Eye (tissue), 1 donor: ENCODE data around the gene CELSR1.

Source experiments
- DNase-seq: peaks from one replicate; pipeline ENCODE4 v3.0.0-alpha.2; 2015

The CELSR1 gene

GRCh38 chr22:46392137-46392844, 145.1 kb downstream of the CELSR1 start:
- DNase-seq, result no peak

DNA sequence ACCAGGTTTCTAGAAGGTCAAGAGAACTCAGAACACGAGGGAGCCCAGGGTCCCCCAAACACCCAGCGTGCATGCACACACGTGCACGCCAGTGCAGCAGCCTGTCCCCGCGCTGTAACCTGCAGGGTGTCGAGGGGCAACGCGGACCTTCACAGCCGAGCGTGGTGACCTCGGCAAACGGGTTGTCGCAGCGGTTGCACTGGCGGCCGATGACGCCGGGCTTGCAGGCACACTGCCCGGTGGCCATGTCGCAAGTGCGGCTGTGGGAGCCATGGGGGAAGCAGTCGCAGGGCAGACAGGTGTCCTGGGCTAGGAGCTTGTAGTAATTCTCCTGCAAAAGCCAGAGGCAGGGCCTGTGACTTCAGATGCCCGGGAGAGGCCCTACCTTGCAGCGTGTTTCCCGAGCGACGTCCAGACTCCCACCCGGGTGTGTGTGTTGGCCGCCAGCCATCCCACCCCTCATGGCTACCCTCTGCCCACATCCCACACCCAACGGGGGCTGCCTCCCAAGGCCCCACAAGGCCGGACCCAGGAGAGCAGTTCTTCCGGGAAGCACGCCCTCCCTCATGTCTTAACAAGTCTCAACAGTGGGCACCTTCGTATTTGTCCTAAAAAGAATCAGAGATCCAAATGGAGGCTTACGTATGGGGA, 145.8 kb downstream of the CELSR1 start:
- DNase-seq, result no peak

- peak; percentile 72 for DNase-seq
These were observed 146.6 kb downstream of the CELSR1 start for GRCh38 chr22:46390652-46391301.

DNA sequence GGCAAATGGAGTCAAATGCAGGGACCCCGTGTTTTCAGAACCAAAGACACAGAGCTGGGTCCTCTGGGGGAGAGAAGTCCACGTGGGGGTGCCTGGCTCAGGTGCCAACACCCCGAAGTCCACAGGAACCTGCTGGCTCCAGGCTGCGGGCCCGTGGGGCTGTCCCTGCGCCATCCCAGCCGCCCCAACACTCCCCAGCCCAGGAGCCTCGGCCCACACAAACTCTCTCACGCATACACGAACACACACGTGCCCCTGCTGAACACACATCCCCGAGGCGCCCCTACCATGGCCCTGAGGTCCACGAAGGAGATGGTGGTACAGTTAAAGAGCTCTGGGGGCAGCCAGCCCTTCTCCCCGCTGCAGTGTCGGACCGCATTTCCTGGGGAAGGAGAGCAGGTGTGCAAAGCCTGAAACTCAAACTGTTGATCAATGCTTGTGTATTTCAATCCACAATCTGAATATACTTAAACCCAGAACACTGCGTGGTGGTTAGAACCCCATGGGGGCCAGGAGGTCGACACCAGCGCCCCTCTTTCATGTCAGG, 147.2 kb downstream of the CELSR1 start:
- no peak for DNase-seq

DNA sequence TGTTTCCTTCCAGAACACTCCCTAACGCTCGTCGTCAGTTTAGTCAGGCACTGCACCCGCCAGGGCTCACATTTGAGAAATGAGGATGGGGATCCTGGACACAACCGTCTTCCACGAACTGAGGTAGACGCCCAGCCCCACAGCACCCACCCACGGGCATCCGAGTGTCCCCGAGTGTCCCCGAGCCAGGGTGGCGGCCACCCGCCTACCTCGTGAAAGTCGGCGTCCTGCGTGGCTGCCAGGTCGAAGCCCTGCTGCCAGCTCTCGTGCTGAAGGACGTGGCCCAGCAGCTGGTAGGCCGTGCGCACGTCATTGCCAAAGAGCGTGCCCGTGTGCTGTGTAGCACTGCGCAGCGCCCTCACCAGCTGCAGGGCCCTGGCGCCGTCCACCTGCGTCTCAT, 148.3 kb downstream of the CELSR1 start:
- DNase-seq, result no peak

DNA sequence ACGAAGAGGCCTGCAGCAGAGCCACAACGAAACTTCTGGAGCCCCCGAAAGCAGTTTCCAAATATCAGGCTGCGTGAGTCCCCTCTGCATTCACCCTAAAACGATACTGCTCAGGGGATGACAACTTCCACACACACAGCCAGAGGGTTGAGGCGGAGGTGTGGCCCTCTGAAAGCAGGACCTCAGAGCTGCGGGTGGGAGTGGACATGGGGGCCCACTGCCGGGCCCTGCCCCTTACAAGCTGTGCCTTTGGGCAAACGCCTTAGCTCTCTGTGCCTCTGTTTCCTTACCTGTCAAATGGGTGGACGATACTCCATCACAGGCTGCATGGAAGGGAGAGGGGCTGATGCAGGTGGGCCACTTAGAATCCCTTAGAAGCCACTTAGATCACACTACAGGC, 148.8 kb downstream of the CELSR1 start:
- DNase-seq, result no peak

DNA sequence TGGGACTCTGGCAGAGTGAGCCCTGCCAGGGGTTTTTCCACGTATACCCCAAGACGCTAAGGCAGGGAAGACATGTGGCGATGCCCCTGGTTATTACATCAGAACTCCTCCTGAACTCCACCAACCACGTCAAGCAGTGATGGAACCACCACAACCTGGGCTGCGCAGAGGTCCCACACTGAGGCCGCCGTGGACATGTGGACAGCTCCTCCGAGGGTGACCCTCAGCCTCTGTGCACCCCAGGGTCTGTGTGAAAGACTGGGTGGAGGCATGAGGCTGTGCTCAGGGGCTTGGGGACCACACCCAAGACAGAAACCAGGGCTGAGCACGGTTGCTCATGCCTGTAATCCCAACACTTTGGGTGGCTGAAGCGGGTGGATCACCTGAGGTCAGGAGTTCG, 149.7 kb downstream of the CELSR1 start:
- no peak for DNase-seq

DNA sequence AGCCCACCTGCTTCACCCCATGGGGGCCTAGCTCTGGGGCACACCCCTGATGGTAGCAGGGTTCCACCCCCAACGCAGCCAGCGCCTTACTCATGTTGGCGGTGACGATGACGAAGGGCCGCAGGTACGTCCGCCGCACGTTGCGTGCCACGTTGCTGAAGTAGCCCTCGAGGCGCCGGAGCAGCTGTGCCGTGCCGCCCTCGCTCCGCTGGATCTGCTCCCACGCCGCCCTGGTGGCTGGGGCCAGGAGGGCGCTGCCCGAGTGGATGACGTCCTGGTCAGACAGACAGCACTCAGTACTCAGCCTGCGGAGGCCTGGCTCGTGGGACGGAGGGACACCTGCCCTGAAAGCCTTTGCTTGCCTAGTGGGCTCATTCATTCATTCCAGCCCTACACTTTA, 151.1 kb downstream of the CELSR1 start:
- DNase-seq, result no peak

- no peak for DNase-seq
These were observed 154.9 kb downstream of the CELSR1 start for GRCh38 chr22:46382524-46382923.

DNA sequence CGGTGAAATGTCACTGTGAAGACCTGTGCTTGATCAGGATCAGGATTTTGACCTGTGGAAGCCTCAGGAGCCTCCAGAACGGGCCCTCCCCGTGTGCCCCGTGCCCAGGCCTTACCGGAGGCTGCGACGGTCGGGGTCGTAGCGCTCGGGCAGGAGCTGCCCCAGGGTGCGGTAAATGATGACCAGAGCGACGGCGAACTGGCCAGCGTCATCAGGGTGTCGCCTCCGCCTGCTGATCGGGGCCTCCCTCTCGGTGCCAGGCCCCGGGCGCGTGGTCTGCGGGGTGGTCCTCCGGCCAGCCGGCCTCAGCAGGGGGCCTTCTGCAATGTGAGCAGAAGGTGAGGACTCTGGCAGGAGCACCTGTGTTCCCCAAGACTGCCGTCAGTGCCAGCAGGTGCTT, 155.7 kb downstream of the CELSR1 start:
- no peak for DNase-seq

DNA sequence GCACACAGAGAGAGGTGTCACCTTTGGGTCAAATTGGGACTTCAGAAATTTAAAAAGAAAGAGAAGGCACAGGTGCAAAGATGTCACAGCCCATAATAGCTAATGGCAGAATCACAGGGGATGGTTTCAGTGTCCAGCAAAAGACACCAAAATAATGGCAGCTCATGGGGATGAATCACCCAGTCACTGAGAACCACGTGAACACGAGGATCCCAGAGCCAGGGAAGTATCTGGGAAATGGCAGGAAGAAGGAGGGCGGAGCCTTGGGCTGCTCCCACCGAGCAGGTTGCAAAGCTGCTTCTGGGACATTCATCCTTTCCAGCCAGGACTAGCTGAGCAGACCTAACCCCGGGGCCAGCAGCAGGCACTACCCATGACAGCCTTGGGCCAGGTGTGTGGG, 156.3 kb downstream of the CELSR1 start:
- no peak for DNase-seq

DNA sequence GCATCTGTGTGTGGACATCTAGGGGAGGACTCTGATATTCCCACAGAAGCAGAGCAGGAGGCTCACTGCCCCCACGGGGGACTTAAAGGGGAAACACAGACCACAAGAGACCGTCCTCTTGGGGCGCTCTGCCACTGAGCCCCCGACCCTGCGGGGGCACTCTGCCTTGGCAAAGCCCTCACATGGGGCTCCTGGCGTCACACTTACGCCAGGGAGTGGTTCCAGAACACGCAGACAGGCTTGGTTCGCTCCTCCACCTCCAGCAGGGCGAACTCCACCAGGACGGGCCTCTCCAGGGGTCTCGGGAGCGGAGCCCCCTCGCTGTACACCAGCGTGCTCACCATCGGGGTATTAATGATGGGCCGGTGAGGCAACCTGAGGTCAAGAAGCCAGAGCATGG, 156.8 kb downstream of the CELSR1 start:
- DNase-seq, result no peak

DNA sequence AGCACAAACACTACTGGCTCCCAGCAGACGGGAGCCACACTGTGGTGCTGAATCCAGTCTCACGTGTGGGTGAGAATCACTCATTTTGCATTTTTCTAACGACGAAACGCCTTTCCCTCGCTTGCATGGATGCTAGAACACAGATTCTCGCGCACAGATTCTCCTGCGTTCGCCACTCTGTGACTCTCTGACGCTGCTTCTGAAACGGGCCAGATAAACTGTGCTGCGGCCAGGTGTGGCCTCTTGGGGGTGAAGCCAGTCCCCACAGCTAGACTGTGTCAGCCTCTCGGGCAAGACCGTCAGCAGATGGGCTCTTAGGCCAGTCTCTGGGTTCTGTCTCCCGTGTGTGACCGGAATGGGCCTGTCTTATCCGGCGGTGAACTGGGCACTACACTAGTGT, 157.4 kb downstream of the CELSR1 start:
- DNase-seq, result no peak

DNA sequence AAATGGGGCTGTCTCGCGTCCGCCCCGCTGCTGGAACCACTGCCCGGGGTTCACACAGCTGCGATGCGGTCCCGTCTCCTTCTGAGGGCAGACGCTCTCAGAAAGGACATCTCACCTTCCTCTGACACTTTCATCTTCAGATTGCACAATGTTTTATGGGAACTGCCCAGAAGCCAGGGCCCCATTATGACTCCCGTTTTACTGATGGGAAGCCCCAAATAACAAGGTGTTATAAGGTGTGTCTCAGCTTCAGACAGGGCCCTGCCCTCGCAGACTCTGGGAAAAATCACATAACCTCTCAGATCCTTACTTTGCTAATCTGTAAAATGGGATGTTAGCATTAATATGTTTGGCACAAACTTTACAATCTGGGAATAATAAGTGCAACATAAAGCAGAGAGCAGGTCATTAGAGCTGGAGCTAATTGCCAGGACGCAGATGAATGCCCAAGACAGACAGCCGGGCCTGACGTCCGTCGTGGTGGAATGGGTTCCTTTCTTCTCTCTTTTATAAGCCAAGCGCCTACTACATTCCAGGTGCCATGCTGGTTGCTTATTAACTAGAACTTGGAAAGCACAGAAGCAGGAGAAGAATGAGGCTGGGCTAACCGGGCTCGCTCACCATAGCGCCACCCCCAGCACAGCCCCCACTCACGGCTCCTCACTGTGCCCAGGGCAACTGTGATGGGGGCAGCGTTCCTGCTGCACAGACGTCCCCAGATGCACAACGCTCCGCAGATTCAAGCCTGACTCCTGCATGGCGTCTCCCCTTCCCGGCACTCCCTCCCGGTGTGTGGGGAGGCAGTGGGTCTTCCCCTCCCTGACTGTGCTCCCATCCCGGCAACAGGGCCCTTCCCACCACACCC, 158.1 kb downstream of the CELSR1 start:
- peak; percentile 23 for DNase-seq

GRCh38 chr22:46378426-46379065, 158.9 kb downstream of the CELSR1 start:
- DNase-seq, result no peak

GRCh38 chr22:46377525-46378425, 159.6 kb downstream of the CELSR1 start:
- peak; percentile 64 for DNase-seq

DNA sequence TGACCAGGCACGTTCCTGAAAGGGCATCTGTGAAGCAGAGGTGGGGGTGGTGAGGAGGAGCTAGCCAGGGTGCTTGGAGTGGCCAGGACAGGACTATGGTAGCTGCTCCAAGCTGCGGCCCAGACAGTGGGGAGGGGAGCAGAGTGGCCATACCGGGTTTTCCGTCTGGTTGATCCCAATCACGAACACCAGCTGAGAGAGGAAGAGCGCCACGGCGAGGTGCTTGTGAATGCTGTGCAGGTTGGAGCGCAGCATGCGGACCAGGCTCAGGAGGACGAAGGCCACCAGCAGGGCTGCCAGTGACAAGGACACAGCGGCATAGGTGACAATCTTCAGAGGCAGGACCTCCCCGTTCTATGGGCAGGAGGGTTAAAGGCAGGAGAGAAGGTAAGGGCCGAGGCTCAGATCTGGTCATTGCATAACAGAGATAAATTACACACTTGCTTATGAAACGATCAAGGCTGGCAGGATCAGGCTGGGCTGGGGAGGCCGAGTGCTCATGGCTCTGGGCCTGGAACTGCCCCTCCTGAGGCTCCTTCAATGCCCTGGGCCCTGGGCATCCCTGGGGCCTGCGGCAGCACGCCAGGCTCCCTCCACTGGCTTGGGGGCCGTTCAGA, 160.4 kb downstream of the CELSR1 start:
- DNase-seq, result no peak

DNA sequence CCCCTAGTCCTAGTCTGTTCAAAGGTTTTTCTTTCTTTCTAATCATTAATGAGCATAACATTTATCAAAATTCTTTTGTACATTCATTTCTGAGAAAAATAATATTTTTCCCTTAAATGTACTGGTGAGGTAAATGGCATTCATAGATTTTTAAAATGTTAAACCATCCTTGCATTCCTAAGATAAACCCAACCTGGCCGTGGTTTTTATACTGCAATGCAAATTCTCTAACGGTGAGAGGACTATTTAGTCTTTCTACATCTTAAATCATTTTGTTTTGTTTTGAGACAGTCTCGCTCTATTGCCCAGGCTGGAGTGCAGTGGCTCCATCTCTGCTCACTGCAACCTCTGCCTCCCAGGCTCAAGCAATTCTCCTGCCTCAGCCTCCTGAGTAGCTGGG, 161.3 kb downstream of the CELSR1 start:
- no peak for DNase-seq

- DNase-seq, result no peak
These were observed 162.6 kb downstream of the CELSR1 start for GRCh38 chr22:46374663-46375474.
